IMR-90 (cell line): Measurements from ENCODE around the gene OR6B3. TPM values are rescaled to one million over a fixed set of nuclear protein-coding genes. Genes with fewer than 3 reads are reported as not detected.

ENCODE experiments used
- ATAC-seq: fragments of 200-7000 bp; cut with Tn5 transposase; 2 replicates; pipeline ENCODE4 v1.9.1; 2020; ENCODE audit warnings: low read depth, mild to moderate bottlenecking, moderate library complexity
- BruUV-seq: library from RNA; stranded (reverse); fragments of 400-500 nt; replicated peaks from 2 replicates; lab custom pipeline; 2021; lab: Mats Ljungman, UMichigan
- CTCF ChIA-PET: fragments of 300-600 bp; formaldehyde crosslinking; extraction: SDS; loops from one replicate; lab custom pipeline; 2021; ENCODE audit warnings: antibody characterized with exemption; lab: Yijun Ruan, JAX
- POLR2A ChIA-PET: fragments of 300-600 bp; sonication (Branson Sonifier 250); formaldehyde crosslinking; loops from one replicate; lab custom pipeline; 2022; ENCODE audit warnings: antibody characterized with exemption; ENCODE audit not compliant: unreplicated experiment; lab: Charles Lee
- DNase-seq: peaks from one replicate; pipeline ENCODE4 v3.0.0; 2013
- H2AFZ ChIP-seq: replicated peaks from 2 replicates; pipeline ENCODE3; 2013; ENCODE audit warnings: low read length, mild to moderate bottlenecking; ENCODE audit not compliant: poor library complexity
- H2AK5ac ChIP-seq: 2 replicates; pipeline ENCODE4 v1.6.1; 2013; ENCODE audit warnings: low read depth, low read length, inconsistent platforms
- H2AK9ac ChIP-seq: replicated peaks from 2 replicates; pipeline ENCODE3; 2013; ENCODE audit warnings: mild to moderate bottlenecking, low read depth, low read length, moderate library complexity; ENCODE audit not compliant: poor library complexity
- H2BK120ac ChIP-seq: 2 replicates; pipeline ENCODE4 v1.6.1; 2013; ENCODE audit warnings: low read depth, low read length, inconsistent platforms
- H2BK15ac ChIP-seq: 3 replicates; pipeline ENCODE4 v1.6.1; 2013; ENCODE audit warnings: low read depth, low read length, inconsistent platforms
- H2BK20ac ChIP-seq: 2 replicates; pipeline ENCODE4 v1.6.1; 2013; ENCODE audit warnings: low read depth, mild to moderate bottlenecking, inconsistent platforms, low read length, moderate library complexity
- H2BK5ac ChIP-seq: 2 replicates; pipeline ENCODE4 v1.6.1; 2013; ENCODE audit warnings: mild to moderate bottlenecking, low read depth, low read length, inconsistent platforms; ENCODE audit not compliant: poor library complexity, severe bottlenecking
- H3K14ac ChIP-seq: replicated peaks from 2 replicates; pipeline ENCODE4 v1.6.1; 2013; ENCODE audit warnings: low read depth, low read length, inconsistent platforms
- H3K18ac ChIP-seq: 2 replicates; pipeline ENCODE4 v1.6.1; 2013; ENCODE audit warnings: low read depth, low read length, control low read depth
- H3K23ac ChIP-seq: 2 replicates; pipeline ENCODE4 v1.6.1; 2013; ENCODE audit warnings: low read depth, low read length, inconsistent platforms
- H3K27ac ChIP-seq: 2 replicates; pipeline ENCODE4 v1.5.1; 2013; ENCODE audit warnings: mild to moderate bottlenecking, control low read depth, low read length; ENCODE audit not compliant: insufficient read depth
- H3K27me3 ChIP-seq: 2 replicates; pipeline ENCODE4 v1.6.1; 2013; ENCODE audit warnings: low read length; ENCODE audit not compliant: control insufficient read depth, insufficient read depth
- H3K36me3 ChIP-seq: 2 replicates; pipeline ENCODE4 v1.6.1; 2013; ENCODE audit warnings: low read length, mixed read lengths; ENCODE audit not compliant: control insufficient read depth, insufficient read depth
- H3K4ac ChIP-seq: 2 replicates; pipeline ENCODE4 v1.6.1; 2013; ENCODE audit warnings: low read depth, low read length, inconsistent platforms
- H3K4me1 ChIP-seq: 2 replicates; pipeline ENCODE4 v1.6.1; 2013; ENCODE audit warnings: low read length, mixed read lengths; ENCODE audit not compliant: control insufficient read depth, insufficient read depth
- H3K4me2 ChIP-seq: 2 replicates; pipeline ENCODE4 v1.6.1; 2013; ENCODE audit warnings: low read depth, mild to moderate bottlenecking, control low read depth, low read length, moderate library complexity
- H3K4me3 ChIP-seq: 2 replicates; pipeline ENCODE4 v1.5.1; 2013; ENCODE audit warnings: low read depth, mild to moderate bottlenecking, control low read depth, low read length, moderate library complexity; ENCODE audit not compliant: insufficient read depth
- H3K56ac ChIP-seq: 2 replicates; pipeline ENCODE4 v1.6.1; 2013; ENCODE audit warnings: low read length, inconsistent platforms; ENCODE audit not compliant: insufficient read depth; ENCODE audit errors: extremely low read depth
- H3K79me1 ChIP-seq, 2 experiments: 2 replicates each; pipeline ENCODE4 v1.6.1; 2013; ENCODE audit warnings: low read length in 2 of 2, inconsistent platforms in 1 of 2, low read depth in 1 of 2
- H3K9ac ChIP-seq: 2 replicates; pipeline ENCODE4 v1.6.1; 2013; ENCODE audit warnings: low read depth, low read length, control low read depth
- H3K9me1 ChIP-seq: 2 replicates; pipeline ENCODE4 v1.6.1; 2013; ENCODE audit warnings: low read length, inconsistent platforms; ENCODE audit not compliant: insufficient read depth
- H3K9me3 ChIP-seq: 2 replicates; pipeline ENCODE4 v1.6.1; 2013; ENCODE audit warnings: low read length; ENCODE audit not compliant: control insufficient read depth, insufficient read depth
- H4K20me1 ChIP-seq: 2 replicates; pipeline ENCODE4 v1.6.1; 2013; ENCODE audit warnings: low read length, inconsistent platforms; ENCODE audit not compliant: insufficient read depth
- H4K5ac ChIP-seq: 2 replicates; pipeline ENCODE4 v1.6.1; 2013; ENCODE audit warnings: mild to moderate bottlenecking, low read depth, low read length, control low read depth
- H4K8ac ChIP-seq, 2 experiments: 2 replicates each; pipeline ENCODE4 v1.6.1; 2013; ENCODE audit warnings: low read depth in 2 of 2, low read length in 2 of 2, control low read depth in 1 of 2, inconsistent platforms in 1 of 2
- H4K91ac ChIP-seq: 2 replicates; pipeline ENCODE4 v1.6.1; 2013; ENCODE audit warnings: low read depth, low read length, inconsistent platforms; ENCODE audit not compliant: insufficient read depth
- BHLHE40 ChIP-seq: fragments of 150-350 bp; IDR thresholded peaks from 2 replicates; pipeline ENCODE4 v1.6.1; 2016; ENCODE audit warnings: mild to moderate bottlenecking, low read depth, low read length
- CEBPB ChIP-seq: IDR thresholded peaks from 2 replicates; pipeline ENCODE4 v1.6.1; 2012; ENCODE audit warnings: low read depth, low read length, improper control_type of control experiment
- CHD1 ChIP-seq: IDR thresholded peaks from 2 replicates; pipeline ENCODE4 v1.6.1; 2012; ENCODE audit warnings: low read depth, low read length, improper control_type of control experiment
- CTCF ChIP-seq: conservative IDR thresholded peaks from 2 replicates; pipeline ENCODE4 v1.5.1; 2012; ENCODE audit warnings: mild to moderate bottlenecking, low read depth, low read length, improper control_type of control experiment
- ELK1 ChIP-seq: fragments of 150-350 bp; IDR thresholded peaks from 2 replicates; pipeline ENCODE4 v1.6.1; 2016; ENCODE audit warnings: low read depth, mild to moderate bottlenecking, low read length, moderate library complexity, borderline replicate concordance
- FOS ChIP-seq: fragments of 150-350 bp; IDR thresholded peaks from 2 replicates; pipeline ENCODE4 v1.6.1; 2016; ENCODE audit warnings: low read depth, low read length
- MAFK ChIP-seq: IDR thresholded peaks from 2 replicates; pipeline ENCODE4 v1.6.1; 2012; ENCODE audit warnings: low read depth, low read length, improper control_type of control experiment
- MAZ ChIP-seq: IDR thresholded peaks from 2 replicates; pipeline ENCODE4 v1.6.1; 2012; ENCODE audit warnings: low read depth, mild to moderate bottlenecking, low read length, improper control_type of control experiment, moderate library complexity, borderline replicate concordance
- MXI1 ChIP-seq: IDR thresholded peaks from 2 replicates; pipeline ENCODE4 v1.6.1; 2012; ENCODE audit warnings: low read depth, mild to moderate bottlenecking, low read length, moderate library complexity, borderline replicate concordance
- NFE2L2 ChIP-seq: fragments of 150-350 bp; IDR thresholded peaks from 2 replicates; pipeline ENCODE4 v1.6.1; 2016; ENCODE audit warnings: low read depth, mild to moderate bottlenecking, low read length
- POLR2A ChIP-seq: IDR thresholded peaks from 2 replicates; pipeline ENCODE4 v1.6.1; 2012; ENCODE audit warnings: mild to moderate bottlenecking, low read depth, low read length
- RAD21 ChIP-seq: IDR thresholded peaks from 2 replicates; pipeline ENCODE4 v1.6.1; 2012; ENCODE audit warnings: low read length, improper control_type of control experiment
- RCOR1 ChIP-seq: IDR thresholded peaks from 2 replicates; pipeline ENCODE4 v1.6.1; 2012; ENCODE audit warnings: mild to moderate bottlenecking, low read length, improper control_type of control experiment; ENCODE audit not compliant: insufficient replicate concordance
- RFX5 ChIP-seq: IDR thresholded peaks from 2 replicates; pipeline ENCODE4 v1.8.0; 2012; ENCODE audit warnings: low read depth, mild to moderate bottlenecking, low read length, moderate library complexity
- SMC3 ChIP-seq: fragments of 150-350 bp; IDR thresholded peaks from 2 replicates; pipeline ENCODE4 v1.6.1; 2016; ENCODE audit warnings: low read depth, mild to moderate bottlenecking, antibody characterized with exemption, low read length, moderate library complexity
- USF2 ChIP-seq: fragments of 150-350 bp; IDR thresholded peaks from 2 replicates; pipeline ENCODE4 v1.6.1; 2017; ENCODE audit warnings: mild to moderate bottlenecking, antibody characterized with exemption, low read length, low read depth
- WGBS, 2 experiments: methylation state at CpG; one replicate each; pipeline versions ENCODE4 v1.1.5 to v1.1.7; 2013; ENCODE audit warnings: missing lambda C conversion rate in 2 of 2; ENCODE audit not compliant: insufficient read length in 1 of 2; ENCODE audit errors: extremely low coverage in 2 of 2; 5-methylcytosine and 5-hydroxymethylcytosine counted together
- dilution Hi-C: fragments of 300-500 bp; cut with HindIII; formaldehyde crosslinking; loops from one replicate; pipeline ENCODE4 v1.14.3; 2018; ENCODE audit warnings: low sequenced_read_pairs; ENCODE audit not compliant: unreplicated experiment
- in situ Hi-C: fragments of 300-500 bp; cut with MboI; formaldehyde crosslinking; loops from 3 replicates; pipeline ENCODE4 v1.14.3; 2019; ENCODE audit warnings: low sequenced_read_pairs, inconsistent platforms, mixed read lengths
- intact Hi-C: fragments of 100-400 bp; cut with micrococcal nuclease; formaldehyde crosslinking; loops from 2 replicates; pipeline ENCODE4 v1.10.0; 2022
- polyA plus RNA-seq, 3 experiments: library from polyadenylated mRNA; depleted of rRNA; stranded (reverse); fragments of >200 nt; gene quantifications; 2 replicates each; pipeline ENCODE4 v1.2.3, GENCODE V29; 2012; ENCODE audit warnings: low replicate concordance in 1 of 3
- total RNA-seq: library from RNA; depleted of rRNA; stranded (reverse); fragments of >200 nt; gene quantifications from 2 replicates; pipeline ENCODE4 v1.2.3, GENCODE V29; 2012

OR6B3 gene
- total and polyA plus RNA-seq, 2 of the 4 experiments (the other 2 are of a cell fraction) = not detected

GRCh38 chr2:240048237-240048636, 5.1 kb downstream of the OR6B3 start:
- Histone ChIP-seq H4K8ac (no peak overlapping the region), H3K4ac (no peak overlapping the region), H2AFZ (no peak overlapping the region), H2BK5ac (no peak overlapping the region), H3K27me3 (peaks cover 20% of the 10 kb centered on the region), H3K18ac (no peak overlapping the region), H3K14ac (no peak overlapping the region), H3K9ac (no peak overlapping the region), H3K56ac (no peak overlapping the region), H3K4me3 (no peak overlapping the region), H3K36me3 (no peaks in the 10 kb centered on the region), H2BK120ac (no peak overlapping the region), H3K79me1 (no peaks in the 10 kb centered on the region), H3K9me3 (no peaks in the 10 kb centered on the region), H3K23ac (no peak overlapping the region), H2BK15ac (no peak overlapping the region), H2AK9ac (no peak overlapping the region), H2AK5ac (no peak overlapping the region), H2BK20ac (no peak overlapping the region), H3K4me2 (no peak overlapping the region), H3K9me1 (no peaks in the 10 kb centered on the region), H3K4me1 (no peaks in the 10 kb centered on the region), H4K5ac (no peak overlapping the region), H3K27ac (no peak overlapping the region), H4K20me1 (no peaks in the 10 kb centered on the region), H4K91ac (no peak overlapping the region)
- no peak for ATAC-seq
- WGBS, 2 experiments = no CpG with 5 or more reads among the region's 9 CpGs
- ChIA-PET POLR2A (no interaction called here), CTCF (no interaction called here)
- BruUV-seq = no TSS peak
- intact Hi-C loops = no loop called here
- in situ Hi-C loops = no loop called here
- dilution Hi-C loops = no loop called here
- TF ChIP-seq RFX5 (no peak), RAD21 (no peak), MAFK (no peak), FOS (no peak), CEBPB (no peak), ELK1 (no peak), CTCF (no peak), RCOR1 (no peak), CHD1 (no peak), POLR2A (no peak), USF2 (no peak), MAZ (no peak), MXI1 (no peak), NFE2L2 (no peak), BHLHE40 (no peak), SMC3 (no peak)
- no peak for DNase-seq
